HEK293 (cell line): ENCODE results near the gene XDH.

Source experiments
- CTCF ChIA-PET: fragments of 350-600 bp; formaldehyde crosslinking; extraction: SDS; loops from one replicate; lab custom pipeline; 2021; ENCODE audit warnings: antibody characterized with exemption; lab: Yijun Ruan, JAX
- POLR2A ChIA-PET: fragments of 300-600 bp; formaldehyde crosslinking; extraction: SDS; loops from one replicate; lab custom pipeline; 2020; ENCODE audit warnings: antibody characterized with exemption, inconsistent platforms; lab: Yijun Ruan, JAX
- H3K27ac ChIP-seq: fragments of 200-500 bp; sonication (Bioruptor generic); 2 replicates; pipeline ENCODE4 v1.5.1; 2014; ENCODE audit warnings: low read depth, low read length, control low read depth, inconsistent platforms; ENCODE audit errors: extremely low read depth
- H3K36me3 ChIP-seq, 2 experiments: fragments of 200-500 bp in 1 of 2; sonication (Bioruptor generic) in 1 of 2; 1 replicate in 1 of 2; 2 replicates in 1 of 2; pipeline ENCODE4 v1.5.1; 2014 to 2017; ENCODE audit warnings: inconsistent platforms in 2 of 2, low read length in 2 of 2; ENCODE audit not compliant: control insufficient read depth in 2 of 2, insufficient read depth in 1 of 2
- H3K4me1 ChIP-seq: fragments of 200-500 bp; sonication (Bioruptor generic); 2 replicates; pipeline ENCODE4 v1.5.1; 2014; ENCODE audit warnings: mild to moderate bottlenecking, low read length, inconsistent platforms; ENCODE audit not compliant: control insufficient read depth, insufficient read depth
- H3K4me3 ChIP-seq: 2 replicates; pipeline ENCODE4 v1.5.1; 2011; ENCODE audit warnings: low read depth, mild to moderate bottlenecking, control low read depth, low read length, moderate library complexity
- H3K9me3 ChIP-seq: fragments of 200-500 bp; sonication (Bioruptor generic); 2 replicates; pipeline ENCODE4 v1.5.1; 2014; ENCODE audit warnings: low read depth, low read length, inconsistent platforms; ENCODE audit not compliant: control insufficient read depth, insufficient read depth
- ATF2 ChIP-seq: fragments of 450-650 bp; formaldehyde crosslinking; IDR thresholded peaks from 2 replicates; pipeline ENCODE4 v1.5.1; 2016; ENCODE audit warnings: missing biosample characterization, missing genetic modification characterization, low read depth
- GLIS2 ChIP-seq: fragments of 450-650 bp; formaldehyde crosslinking; IDR thresholded peaks from 2 replicates; pipeline ENCODE4 v1.5.1; 2016; ENCODE audit warnings: missing biosample characterization, missing genetic modification characterization
- OVOL3 ChIP-seq: fragments of 450-650 bp; formaldehyde crosslinking; IDR thresholded peaks from 2 replicates; pipeline ENCODE4 v1.5.1; 2016; ENCODE audit warnings: missing biosample characterization, missing genetic modification characterization
- ZBTB1 ChIP-seq: fragments of 450-650 bp; formaldehyde crosslinking; IDR thresholded peaks from 2 replicates; pipeline ENCODE4 v1.5.1; 2016; ENCODE audit warnings: missing biosample characterization, missing genetic modification characterization
- ZBTB44 ChIP-seq: fragments of 450-650 bp; IDR thresholded peaks from 2 replicates; pipeline ENCODE4 v1.5.1; 2018; ENCODE audit warnings: missing biosample characterization, mild to moderate bottlenecking, missing genetic modification characterization
- ZNF112 ChIP-seq: fragments of 450-650 bp; formaldehyde crosslinking; IDR thresholded peaks from 2 replicates; pipeline ENCODE4 v1.5.0; 2017; ENCODE audit warnings: missing biosample characterization, missing genetic modification characterization
- ZNF121 ChIP-seq: fragments of 450-650 bp; formaldehyde crosslinking; IDR thresholded peaks from 2 replicates; pipeline ENCODE4 v1.5.1; 2016; ENCODE audit warnings: missing biosample characterization, missing genetic modification characterization
- ZNF169 ChIP-seq: fragments of 450-650 bp; formaldehyde crosslinking; IDR thresholded peaks from 2 replicates; pipeline ENCODE4 v1.5.1; 2016; ENCODE audit warnings: missing biosample characterization, missing genetic modification characterization
- ZNF175 ChIP-seq: fragments of 450-650 bp; formaldehyde crosslinking; IDR thresholded peaks from 2 replicates; pipeline ENCODE4 v1.5.1; 2016; ENCODE audit warnings: missing biosample characterization, missing genetic modification characterization
- ZNF221 ChIP-seq: fragments of 450-650 bp; formaldehyde crosslinking; IDR thresholded peaks from 2 replicates; pipeline ENCODE4 v1.5.1; 2017; ENCODE audit warnings: missing biosample characterization, missing genetic modification characterization, borderline replicate concordance
- ZNF514 ChIP-seq: fragments of 450-650 bp; formaldehyde crosslinking; IDR thresholded peaks from 2 replicates; pipeline ENCODE4 v1.5.1; 2016; ENCODE audit warnings: missing biosample characterization, missing genetic modification characterization
- ZNF518A ChIP-seq: fragments of 450-650 bp; formaldehyde crosslinking; conservative IDR thresholded peaks from 2 replicates; pipeline ENCODE4 v1.5.1; 2016; ENCODE audit warnings: low read depth, missing biosample characterization, missing genetic modification characterization
- ZNF548 ChIP-seq: fragments of 450-650 bp; formaldehyde crosslinking; IDR thresholded peaks from 2 replicates; pipeline ENCODE4 v1.5.1; 2016; ENCODE audit warnings: missing biosample characterization, missing genetic modification characterization
- ZNF596 ChIP-seq: fragments of 450-650 bp; IDR thresholded peaks from 2 replicates; pipeline ENCODE4 v1.5.0; 2018; ENCODE audit warnings: missing biosample characterization, mild to moderate bottlenecking, missing genetic modification characterization, moderate library complexity
- ZNF629 ChIP-seq: fragments of 450-650 bp; formaldehyde crosslinking; IDR thresholded peaks from 2 replicates; pipeline ENCODE4 v1.5.1; 2017; ENCODE audit warnings: missing biosample characterization, missing genetic modification characterization
- ZNF658 ChIP-seq: fragments of 450-650 bp; formaldehyde crosslinking; IDR thresholded peaks from 2 replicates; pipeline ENCODE4; 2016; ENCODE audit warnings: missing biosample characterization, missing genetic modification characterization
- ZNF670 ChIP-seq: fragments of 450-650 bp; formaldehyde crosslinking; IDR thresholded peaks from 2 replicates; pipeline ENCODE4 v1.5.1; 2016; ENCODE audit warnings: missing biosample characterization, missing genetic modification characterization, low read depth
- ZNF830 ChIP-seq: fragments of 450-650 bp; IDR thresholded peaks from 2 replicates; pipeline ENCODE4 v1.5.0; 2018; ENCODE audit warnings: missing biosample characterization, missing genetic modification characterization, low read depth, mild to moderate bottlenecking, moderate library complexity
- TF ChIP-seq, protein P1 (sequence below): fragments of 450-650 bp; formaldehyde crosslinking; IDR thresholded peaks from 2 replicates; pipeline ENCODE4 v1.5.1; 2016; ENCODE audit warnings: missing biosample characterization, missing genetic modification characterization, low read depth

Gene XDH

DNA sequence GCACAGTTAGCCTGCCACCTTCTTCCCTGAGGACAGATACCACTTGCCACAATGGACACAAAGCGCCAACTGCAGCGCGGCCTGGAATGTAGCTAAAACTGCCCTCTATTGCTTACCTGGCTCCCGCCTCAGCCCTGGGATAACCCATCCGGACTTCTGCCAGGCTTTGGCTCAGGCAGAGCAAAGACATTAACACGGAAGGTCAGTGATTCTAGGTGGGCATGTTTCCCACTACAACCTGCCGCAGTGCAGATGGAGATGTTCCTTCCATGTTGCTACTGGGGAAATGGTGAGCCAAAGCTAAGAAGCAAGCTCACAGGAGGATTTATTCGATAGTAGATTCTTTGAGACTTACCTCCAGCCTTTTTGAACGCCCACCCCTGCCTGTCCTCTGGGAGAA is 74.8 kb downstream of the XDH start:
- POLR2A ChIA-PET = no interaction called here
- CTCF ChIA-PET = no interaction called here
- no peaks in the 10 kb centered on the region for H3K9me3 ChIP-seq
- no peaks in the 10 kb centered on the region for H3K36me3 ChIP-seq
- peaks cover 5% of the 10 kb centered on the region for H3K4me1 ChIP-seq
- H3K4me3 ChIP-seq = no peak overlapping the region
- H3K27ac ChIP-seq = no peak overlapping the region
- TF ChIP-seq OVOL3 (tag by site-specific recombination) = no peak
- no peak for TF ChIP-seq ZNF112 (tag by site-specific recombination)
- TF ChIP-seq, protein P1, sequence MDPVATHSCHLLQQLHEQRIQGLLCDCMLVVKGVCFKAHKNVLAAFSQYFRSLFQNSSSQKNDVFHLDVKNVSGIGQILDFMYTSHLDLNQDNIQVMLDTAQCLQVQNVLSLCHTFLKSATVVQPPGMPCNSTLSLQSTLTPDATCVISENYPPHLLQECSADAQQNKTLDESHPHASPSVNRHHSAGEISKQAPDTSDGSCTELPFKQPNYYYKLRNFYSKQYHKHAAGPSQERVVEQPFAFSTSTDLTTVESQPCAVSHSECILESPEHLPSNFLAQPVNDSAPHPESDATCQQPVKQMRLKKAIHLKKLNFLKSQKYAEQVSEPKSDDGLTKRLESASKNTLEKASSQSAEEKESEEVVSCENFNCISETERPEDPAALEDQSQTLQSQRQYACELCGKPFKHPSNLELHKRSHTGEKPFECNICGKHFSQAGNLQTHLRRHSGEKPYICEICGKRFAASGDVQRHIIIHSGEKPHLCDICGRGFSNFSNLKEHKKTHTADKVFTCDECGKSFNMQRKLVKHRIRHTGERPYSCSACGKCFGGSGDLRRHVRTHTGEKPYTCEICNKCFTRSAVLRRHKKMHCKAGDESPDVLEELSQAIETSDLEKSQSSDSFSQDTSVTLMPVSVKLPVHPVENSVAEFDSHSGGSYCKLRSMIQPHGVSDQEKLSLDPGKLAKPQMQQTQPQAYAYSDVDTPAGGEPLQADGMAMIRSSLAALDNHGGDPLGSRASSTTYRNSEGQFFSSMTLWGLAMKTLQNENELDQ (tag by site-specific recombination) = no peak
- TF ChIP-seq ZBTB1 (tag by site-specific recombination) = no peak
- TF ChIP-seq ZBTB44 = no peak
- no peak for TF ChIP-seq GLIS2
- no peak for TF ChIP-seq ZNF596 (tag by site-specific recombination)
- TF ChIP-seq ZNF518A (tag by site-specific recombination) = no peak
- TF ChIP-seq ZNF670 (tag by site-specific recombination) = no peak
- TF ChIP-seq ZNF514 (tag by site-specific recombination) = no peak
- no peak for TF ChIP-seq ZNF830
- TF ChIP-seq ZNF169 = no peak

DNA sequence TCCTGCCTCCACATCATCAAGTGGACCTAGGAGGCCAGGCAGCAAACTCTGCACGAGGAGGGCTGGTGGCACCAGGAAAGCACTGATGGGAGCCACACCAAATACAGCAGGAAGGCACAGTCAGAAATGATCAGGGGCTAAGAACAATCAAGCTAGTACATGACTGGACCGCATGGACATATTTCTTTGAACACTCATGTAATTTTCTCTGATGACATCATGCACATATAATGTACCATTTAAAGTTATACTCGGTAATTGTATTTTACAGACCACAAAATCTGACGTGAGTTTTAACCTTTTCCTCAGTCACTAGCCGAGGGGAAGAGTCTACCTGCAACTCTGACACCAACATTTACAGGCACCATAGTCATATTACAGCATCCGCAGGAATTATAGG is 76.7 kb downstream of the XDH start:
- no peaks in the 10 kb centered on the region for H3K9me3 ChIP-seq
- no peak overlapping the region for H3K4me3 ChIP-seq
- TF ChIP-seq ZNF629 (tag by site-specific recombination) (peak; percentile 33; the same call in 1 of the 2 replicates), ZNF121 (tag by site-specific recombination) (no peak), ZNF221 (tag by site-specific recombination) (no peak), ZNF548 (no peak), ATF2 (tag by site-specific recombination) (peak; percentile 43; the same call in 1 of the 2 replicates), ZNF175 (tag by site-specific recombination) (no peak), ZNF658 (tag by site-specific recombination) (no peak)
- ChIA-PET POLR2A (no interaction called here), CTCF (no interaction called here)
- H3K36me3 ChIP-seq = no peaks in the 10 kb centered on the region
- H3K27ac ChIP-seq = no peak overlapping the region
- H3K4me1 ChIP-seq = peaks cover 16% of the 10 kb centered on the region
